Endothelial cell (in vitro differentiated cells): ENCODE results near the gene SAMD9. TPM values are rescaled to one million over a fixed set of nuclear protein-coding genes. Genes with fewer than 3 reads are reported as not detected.

Source experiments
- DNase-seq: peaks from one replicate; pipeline ENCODE4 v3.0.0; 2021; ENCODE audit warnings: low spot score
- H3K27ac Mint-ChIP-seq: one replicate; pipeline ENCODE4 v1.8.0; 2021; ENCODE audit warnings: mixed read lengths, inconsistent platforms; ENCODE audit not compliant: unreplicated experiment
- H3K27me3 Mint-ChIP-seq: one replicate; pipeline ENCODE4 v1.8.0; 2021; ENCODE audit warnings: mild to moderate bottlenecking, moderate library complexity, mixed read lengths, inconsistent platforms; ENCODE audit not compliant: unreplicated experiment
- H3K36me3 Mint-ChIP-seq: one replicate; pipeline ENCODE4 v1.8.0; 2021; ENCODE audit warnings: mild to moderate bottlenecking, low read depth, mixed read lengths, inconsistent platforms; ENCODE audit not compliant: unreplicated experiment
- H3K4me1 Mint-ChIP-seq: one replicate; pipeline ENCODE4 v1.8.0; 2021; ENCODE audit warnings: mild to moderate bottlenecking, mixed read lengths, inconsistent platforms; ENCODE audit not compliant: unreplicated experiment
- H3K4me3 Mint-ChIP-seq: one replicate; pipeline ENCODE4 v1.8.0; 2021; ENCODE audit warnings: mild to moderate bottlenecking, mixed read lengths, inconsistent platforms; ENCODE audit not compliant: unreplicated experiment
- H3K9me3 Mint-ChIP-seq: one replicate; pipeline ENCODE4 v1.8.0; 2021; ENCODE audit warnings: mixed read lengths, inconsistent platforms; ENCODE audit not compliant: unreplicated experiment
- total RNA-seq: library from RNA; stranded (reverse); fragmentation: NEBNext Ultra II Directional; extraction: Animal tissue kit (Norgen Biotek cat#: 25700); gene quantifications from one replicate; pipeline ENCODE4 v1.2.1, GENCODE V29; 2021; ENCODE audit not compliant: unreplicated experiment
- TF ChIP-seq, protein P1 (sequence below): fragments of 200-600 bp; sonication (generic); IDR thresholded peaks from one replicate; pipeline ENCODE4 v1.5.0; 2021; ENCODE audit warnings: antibody characterized with exemption; ENCODE audit not compliant: unreplicated experiment

Gene SAMD9
- total RNA-seq, 1 donor from 2014 or later: 0.56 TPM

- no peaks in the 10 kb centered on the region for H3K27me3 Mint-ChIP-seq
- DNase-seq: no peak
- H3K36me3 Mint-ChIP-seq: no peaks in the 10 kb centered on the region
- H3K9me3 Mint-ChIP-seq: no peaks in the 10 kb centered on the region
- TF ChIP-seq, protein P1, sequence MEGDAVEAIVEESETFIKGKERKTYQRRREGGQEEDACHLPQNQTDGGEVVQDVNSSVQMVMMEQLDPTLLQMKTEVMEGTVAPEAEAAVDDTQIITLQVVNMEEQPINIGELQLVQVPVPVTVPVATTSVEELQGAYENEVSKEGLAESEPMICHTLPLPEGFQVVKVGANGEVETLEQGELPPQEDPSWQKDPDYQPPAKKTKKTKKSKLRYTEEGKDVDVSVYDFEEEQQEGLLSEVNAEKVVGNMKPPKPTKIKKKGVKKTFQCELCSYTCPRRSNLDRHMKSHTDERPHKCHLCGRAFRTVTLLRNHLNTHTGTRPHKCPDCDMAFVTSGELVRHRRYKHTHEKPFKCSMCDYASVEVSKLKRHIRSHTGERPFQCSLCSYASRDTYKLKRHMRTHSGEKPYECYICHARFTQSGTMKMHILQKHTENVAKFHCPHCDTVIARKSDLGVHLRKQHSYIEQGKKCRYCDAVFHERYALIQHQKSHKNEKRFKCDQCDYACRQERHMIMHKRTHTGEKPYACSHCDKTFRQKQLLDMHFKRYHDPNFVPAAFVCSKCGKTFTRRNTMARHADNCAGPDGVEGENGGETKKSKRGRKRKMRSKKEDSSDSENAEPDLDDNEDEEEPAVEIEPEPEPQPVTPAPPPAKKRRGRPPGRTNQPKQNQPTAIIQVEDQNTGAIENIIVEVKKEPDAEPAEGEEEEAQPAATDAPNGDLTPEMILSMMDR: no peak
- no peak overlapping the region for H3K4me3 Mint-ChIP-seq
- H3K27ac Mint-ChIP-seq: no peak overlapping the region
- peaks cover 9% of the 10 kb centered on the region for H3K4me1 Mint-ChIP-seq
Observed at GRCh38 chr7:93147363-93147762, 29.6 kb upstream of the SAMD9 start.

DNA sequence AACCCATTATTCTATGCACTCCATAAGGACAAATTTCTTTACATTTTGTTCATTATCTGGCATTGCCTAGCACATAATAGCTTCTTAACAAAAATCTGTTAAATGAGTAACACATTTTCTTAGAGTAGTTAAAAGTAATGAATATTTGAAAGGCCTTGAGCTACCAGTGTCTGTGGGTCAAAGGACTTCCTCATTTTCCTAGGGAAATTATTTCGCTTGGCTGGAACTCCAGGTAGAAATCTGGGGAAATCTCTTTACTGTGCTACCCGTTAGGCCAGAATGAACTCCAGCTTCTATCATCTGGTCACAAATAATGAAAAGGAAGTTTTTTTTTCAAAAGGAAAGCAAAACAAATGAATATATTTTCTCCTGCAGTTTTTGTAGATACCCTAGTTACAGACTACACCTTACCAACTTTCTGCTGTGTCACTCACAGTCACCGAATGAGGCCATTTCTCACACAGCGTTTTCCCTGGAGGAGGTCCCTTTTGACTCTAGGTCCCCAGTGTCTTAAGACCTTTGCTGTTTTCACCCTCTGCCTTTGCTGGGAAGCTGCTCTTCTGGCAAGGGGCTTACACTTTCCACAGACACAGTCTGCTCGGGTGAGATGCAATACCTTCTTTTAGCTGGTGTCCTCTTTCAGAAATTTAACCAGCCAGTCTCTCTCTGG is 28.8 kb upstream of the SAMD9 start:
- no peaks in the 10 kb centered on the region for H3K27me3 Mint-ChIP-seq
- H3K27ac Mint-ChIP-seq: peak overlapping the region; percentile 54
- H3K9me3 Mint-ChIP-seq: no peaks in the 10 kb centered on the region
- no peak for DNase-seq
- H3K4me1 Mint-ChIP-seq: peaks cover 9% of the 10 kb centered on the region
- TF ChIP-seq, protein P1: no peak
- no peaks in the 10 kb centered on the region for H3K36me3 Mint-ChIP-seq
- no peak overlapping the region for H3K4me3 Mint-ChIP-seq

DNA sequence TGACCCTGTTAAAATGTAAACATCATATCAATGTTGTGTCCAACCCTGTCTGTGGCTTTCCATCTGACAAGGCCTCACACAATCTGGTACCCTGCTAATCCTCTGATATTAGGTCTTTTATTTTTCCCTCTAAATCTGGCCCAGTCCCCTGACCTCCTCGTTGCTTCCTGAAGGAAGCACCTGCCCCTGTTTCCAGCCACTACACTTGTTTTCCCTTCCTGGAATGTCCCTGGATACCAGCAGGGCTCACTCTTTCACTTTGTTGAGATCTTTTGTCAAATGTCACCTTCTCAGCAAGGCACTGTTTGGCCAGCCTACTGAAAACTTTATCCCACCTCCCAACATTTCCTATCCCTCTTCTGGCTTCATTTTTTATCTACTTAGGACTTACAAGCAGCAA is 28.3 kb upstream of the SAMD9 start:
- peak; percentile 15 for DNase-seq
- Mint-ChIP-seq H3K4me1 (peaks cover 9% of the 10 kb centered on the region), H3K4me3 (no peak overlapping the region), H3K36me3 (no peaks in the 10 kb centered on the region), H3K27me3 (no peaks in the 10 kb centered on the region), H3K27ac (peak overlapping the region; percentile 77), H3K9me3 (no peaks in the 10 kb centered on the region)
- TF ChIP-seq, protein P1: no peak

- no peaks in the 10 kb centered on the region for H3K27me3 Mint-ChIP-seq
- no peaks in the 10 kb centered on the region for H3K36me3 Mint-ChIP-seq
- TF ChIP-seq, protein P1: no peak
- H3K4me3 Mint-ChIP-seq: no peak overlapping the region
- H3K27ac Mint-ChIP-seq: peak overlapping the region; percentile 69
- no peak for DNase-seq
- H3K9me3 Mint-ChIP-seq: no peaks in the 10 kb centered on the region
- H3K4me1 Mint-ChIP-seq: peaks cover 9% of the 10 kb centered on the region
Observed at GRCh38 chr7:93145354-93145753, 27.6 kb upstream of the SAMD9 start.

- Mint-ChIP-seq H3K36me3 (no peaks in the 10 kb centered on the region), H3K4me1 (peaks cover 9% of the 10 kb centered on the region), H3K9me3 (no peaks in the 10 kb centered on the region), H3K27me3 (no peaks in the 10 kb centered on the region), H3K4me3 (no peak overlapping the region), H3K27ac (no peak overlapping the region)
- TF ChIP-seq, protein P1: no peak
- no peak for DNase-seq
Observed at GRCh38 chr7:93142127-93142526, 24.3 kb upstream of the SAMD9 start.
